Measurements from ENCODE around the gene TRHDE.

The TRHDE gene, protein sequence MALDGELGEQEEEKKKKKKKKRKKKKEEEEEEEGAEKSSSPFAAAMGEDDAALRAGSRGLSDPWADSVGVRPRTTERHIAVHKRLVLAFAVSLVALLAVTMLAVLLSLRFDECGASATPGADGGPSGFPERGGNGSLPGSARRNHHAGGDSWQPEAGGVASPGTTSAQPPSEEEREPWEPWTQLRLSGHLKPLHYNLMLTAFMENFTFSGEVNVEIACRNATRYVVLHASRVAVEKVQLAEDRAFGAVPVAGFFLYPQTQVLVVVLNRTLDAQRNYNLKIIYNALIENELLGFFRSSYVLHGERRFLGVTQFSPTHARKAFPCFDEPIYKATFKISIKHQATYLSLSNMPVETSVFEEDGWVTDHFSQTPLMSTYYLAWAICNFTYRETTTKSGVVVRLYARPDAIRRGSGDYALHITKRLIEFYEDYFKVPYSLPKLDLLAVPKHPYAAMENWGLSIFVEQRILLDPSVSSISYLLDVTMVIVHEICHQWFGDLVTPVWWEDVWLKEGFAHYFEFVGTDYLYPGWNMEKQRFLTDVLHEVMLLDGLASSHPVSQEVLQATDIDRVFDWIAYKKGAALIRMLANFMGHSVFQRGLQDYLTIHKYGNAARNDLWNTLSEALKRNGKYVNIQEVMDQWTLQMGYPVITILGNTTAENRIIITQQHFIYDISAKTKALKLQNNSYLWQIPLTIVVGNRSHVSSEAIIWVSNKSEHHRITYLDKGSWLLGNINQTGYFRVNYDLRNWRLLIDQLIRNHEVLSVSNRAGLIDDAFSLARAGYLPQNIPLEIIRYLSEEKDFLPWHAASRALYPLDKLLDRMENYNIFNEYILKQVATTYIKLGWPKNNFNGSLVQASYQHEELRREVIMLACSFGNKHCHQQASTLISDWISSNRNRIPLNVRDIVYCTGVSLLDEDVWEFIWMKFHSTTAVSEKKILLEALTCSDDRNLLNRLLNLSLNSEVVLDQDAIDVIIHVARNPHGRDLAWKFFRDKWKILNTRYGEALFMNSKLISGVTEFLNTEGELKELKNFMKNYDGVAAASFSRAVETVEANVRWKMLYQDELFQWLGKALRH

DNA sequence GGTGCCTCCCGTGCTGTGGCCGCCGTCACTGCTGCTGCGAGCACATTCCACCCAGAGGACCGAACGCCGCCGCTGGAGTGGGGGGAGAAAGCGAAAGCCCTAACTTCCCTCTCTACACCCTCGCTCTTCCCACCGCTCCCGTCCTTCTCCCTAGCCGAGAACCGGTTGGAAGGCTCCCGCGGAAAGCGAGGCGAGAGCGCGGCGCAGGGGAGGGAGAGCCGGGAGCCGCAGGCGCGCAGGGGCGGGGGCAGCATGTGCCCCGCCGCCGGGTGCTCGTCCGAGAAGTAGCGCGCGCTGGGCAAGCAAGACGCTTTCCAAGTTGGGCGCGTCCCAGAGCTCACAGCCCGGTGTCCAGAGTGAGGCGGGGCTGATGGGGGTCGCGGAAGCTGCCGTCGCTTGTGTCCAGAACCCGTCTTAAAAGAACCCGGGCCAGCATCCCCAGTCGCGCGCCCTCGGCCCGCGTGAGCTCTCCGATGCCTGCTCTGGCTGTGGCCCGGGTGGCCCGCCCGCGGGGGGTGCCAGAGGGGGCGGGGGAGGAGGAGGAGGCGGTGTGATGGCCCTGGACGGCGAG is at the start of gene TRHDE:
Gene TRHDE (plus strand): TSS at position 280 of the 571 bp plus-strand sequence. CDS start 274 bp downstream, at position 554.
- DNase-seq: no peak

DNA sequence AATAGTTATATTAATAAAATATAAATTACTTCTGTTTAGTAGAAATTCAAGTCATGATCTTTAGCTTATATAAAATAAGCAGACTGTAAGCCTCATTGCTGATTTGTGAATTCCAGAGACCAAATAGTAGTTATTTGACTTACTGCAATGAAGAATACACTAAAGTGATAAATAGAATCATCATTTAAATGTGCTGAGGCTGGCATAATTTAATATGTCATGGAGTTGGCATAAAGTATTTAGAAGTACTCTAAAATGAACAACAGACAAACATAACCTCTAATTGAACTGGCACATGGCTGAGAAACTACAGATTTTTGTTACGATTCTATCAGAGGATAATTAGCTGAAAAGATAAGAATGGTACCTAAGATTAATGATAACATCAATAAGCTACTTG is 45.7 kb upstream of the TRHDE start:
- DNase-seq: no peak

GRCh38 chr12:72228424-72228823 is 43.7 kb upstream of the TRHDE start:
- no peak for DNase-seq

GRCh38 chr12:72230589-72230988 is 41.6 kb upstream of the TRHDE start:
- no peak for DNase-seq

- no peak for DNase-seq
These were observed 37.3 kb upstream of the TRHDE start for GRCh38 chr12:72234886-72235285.

DNA sequence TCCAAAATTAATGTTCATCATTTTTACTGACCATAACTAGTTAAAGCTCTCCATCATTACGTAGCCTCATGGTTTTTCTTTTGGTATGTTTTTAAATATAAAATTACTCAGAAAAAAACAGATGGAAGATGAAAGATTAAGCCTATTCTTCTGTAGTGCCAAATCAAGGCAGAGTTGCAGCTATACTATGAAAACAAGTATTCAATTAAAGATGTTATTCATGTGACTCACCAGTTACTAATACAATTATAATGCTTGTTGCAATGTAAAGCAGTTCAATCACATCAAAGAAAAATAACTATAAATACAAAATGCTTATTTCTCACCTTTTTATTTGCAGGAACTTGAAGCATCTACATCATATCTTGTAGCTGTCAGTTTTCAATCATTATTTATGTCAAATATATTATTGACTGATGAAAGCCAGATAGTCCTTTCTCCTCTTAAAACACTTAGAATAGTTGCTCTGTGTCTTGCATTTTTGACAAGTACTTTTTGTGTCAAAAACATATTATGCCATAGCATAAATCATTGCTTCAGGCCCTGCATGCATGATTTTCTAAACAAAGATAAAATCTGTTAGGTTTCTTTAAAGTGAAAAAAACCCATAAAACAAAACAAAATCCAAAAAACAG is 36.0 kb upstream of the TRHDE start:
- DNase-seq: no peak

GRCh38 chr12:72241552-72241951 is 30.6 kb upstream of the TRHDE start:
- no peak for DNase-seq

- DNase-seq: no peak
These were observed 29.2 kb upstream of the TRHDE start for GRCh38 chr12:72242946-72243345.

DNA sequence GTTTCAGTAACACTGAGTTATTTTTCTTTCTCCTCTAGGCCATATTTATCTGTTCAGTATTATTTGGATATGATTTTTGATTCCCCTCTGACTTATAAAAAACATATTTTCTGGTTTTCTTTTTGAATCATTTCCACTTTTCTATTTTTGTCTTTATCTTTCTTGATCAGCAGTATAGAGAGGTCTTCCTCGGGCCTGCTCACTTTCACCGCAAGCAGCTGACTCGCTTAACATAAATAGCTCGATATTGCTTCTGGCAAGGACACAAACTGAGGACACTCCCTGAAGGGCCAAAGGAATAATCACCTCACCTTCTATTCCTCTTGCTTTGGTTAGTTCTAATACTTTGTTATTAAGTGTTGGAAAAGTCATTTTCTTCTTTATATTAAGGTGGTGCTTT is 25.8 kb upstream of the TRHDE start:
- no peak for DNase-seq

- no peak for DNase-seq
These were observed 21.8 kb upstream of the TRHDE start for GRCh38 chr12:72250346-72250745.

- no peak for DNase-seq
These were observed 15.4 kb upstream of the TRHDE start for GRCh38 chr12:72256725-72257124.

GRCh38 chr12:72261885-72262284 is 10.3 kb upstream of the TRHDE start:
- DNase-seq: no peak

- no peak for DNase-seq
These were observed 7.5 kb upstream of the TRHDE start for GRCh38 chr12:72264548-72265175.

DNA sequence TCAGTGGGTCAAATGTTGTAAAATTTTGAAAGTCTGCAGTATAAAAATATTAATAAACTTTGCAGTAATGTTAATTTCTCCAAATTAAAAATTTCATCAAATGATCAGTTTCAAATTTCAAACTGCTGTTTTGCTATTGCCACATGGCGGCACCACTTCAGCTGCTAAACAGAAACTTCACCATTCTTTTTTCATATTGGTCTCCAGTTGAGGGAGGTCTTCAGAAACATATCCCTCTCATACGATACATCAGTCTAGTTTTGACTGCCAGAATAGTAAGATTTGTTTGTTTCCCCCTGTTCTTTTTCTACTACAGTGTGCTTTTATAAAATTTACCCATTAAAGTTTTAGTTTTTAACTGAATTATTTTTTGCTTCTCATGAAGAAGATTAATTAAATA is 4.2 kb upstream of the TRHDE start:
- no peak for DNase-seq

GRCh38 chr12:72268386-72268785 is 3.8 kb upstream of the TRHDE start:
- no peak for DNase-seq

DNA sequence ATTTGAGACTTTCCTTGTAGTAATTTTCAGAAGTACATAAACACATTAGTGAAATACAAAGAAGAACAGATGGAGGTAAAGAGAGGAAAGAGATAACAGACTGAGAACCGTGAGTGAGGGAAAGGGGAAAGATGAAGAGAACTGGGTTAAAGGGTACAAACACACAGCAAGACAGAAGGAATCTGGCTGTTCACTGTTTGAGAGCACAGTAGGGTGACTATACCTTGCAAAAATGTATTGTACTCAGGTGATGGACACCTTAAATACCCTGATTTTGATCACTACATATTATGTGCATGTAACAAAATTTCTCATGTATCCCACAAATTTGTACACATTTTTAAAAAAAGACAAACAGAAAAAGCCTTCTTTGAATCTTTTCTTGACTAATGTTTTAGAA is 2.7 kb upstream of the TRHDE start:
- no peak for DNase-seq

DNA sequence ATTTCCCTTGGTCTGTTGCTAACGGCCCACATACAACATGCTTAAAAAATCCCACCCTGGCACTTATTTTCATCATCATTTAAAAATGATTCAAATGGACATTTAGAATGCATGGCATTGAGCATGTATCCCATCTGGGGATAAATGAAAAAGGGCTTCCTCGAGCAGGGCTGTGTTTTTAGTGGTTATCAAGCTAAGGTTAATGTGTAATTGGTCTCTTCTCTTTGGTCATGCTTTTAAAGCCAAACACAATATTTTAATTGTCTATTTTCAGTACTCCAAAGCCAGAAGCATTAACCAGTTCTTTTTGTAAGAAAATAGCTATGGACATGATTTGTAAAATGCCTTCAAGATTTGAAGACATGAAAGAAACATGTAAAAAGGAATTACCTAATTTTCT is 1.9 kb upstream of the TRHDE start:
- DNase-seq: no peak

GRCh38 chr12:72270961-72271360 is 1.2 kb upstream of the TRHDE start:
- DNase-seq: no peak

GRCh38 chr12:72271451-72272090 is 599 bp upstream of the TRHDE start:
- DNase-seq: no peak

GRCh38 chr12:72272731-72273498 is 745 bp downstream of the TRHDE start:
- no peak for DNase-seq

- DNase-seq: no peak
These were observed 1.3 kb downstream of the TRHDE start for GRCh38 chr12:72273499-72273837.

All from DMS79 (cell line).